Measurements from ENCODE around the gene NAALADL2.

DNA sequence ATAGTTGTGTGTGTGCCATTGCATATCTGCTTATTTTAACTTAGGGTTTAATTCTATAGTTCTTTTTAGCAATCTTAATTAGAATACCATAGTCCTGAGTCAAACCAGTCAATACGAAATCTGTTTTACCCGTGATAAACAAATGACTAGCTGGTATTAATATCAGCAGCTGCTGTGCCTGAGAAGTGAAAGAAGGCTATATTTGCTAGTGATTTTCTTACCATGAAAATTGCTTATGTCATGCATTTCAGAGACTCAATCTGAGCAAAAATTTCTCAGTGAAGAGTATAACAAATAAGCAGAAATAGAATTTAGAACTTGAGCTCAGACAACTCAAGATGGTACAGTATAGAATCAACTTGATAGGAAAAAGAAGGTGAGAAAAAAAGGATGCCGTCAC is 820.4 kb downstream of the NAALADL2 start:
- TF ChIP-seq, protein P1, sequence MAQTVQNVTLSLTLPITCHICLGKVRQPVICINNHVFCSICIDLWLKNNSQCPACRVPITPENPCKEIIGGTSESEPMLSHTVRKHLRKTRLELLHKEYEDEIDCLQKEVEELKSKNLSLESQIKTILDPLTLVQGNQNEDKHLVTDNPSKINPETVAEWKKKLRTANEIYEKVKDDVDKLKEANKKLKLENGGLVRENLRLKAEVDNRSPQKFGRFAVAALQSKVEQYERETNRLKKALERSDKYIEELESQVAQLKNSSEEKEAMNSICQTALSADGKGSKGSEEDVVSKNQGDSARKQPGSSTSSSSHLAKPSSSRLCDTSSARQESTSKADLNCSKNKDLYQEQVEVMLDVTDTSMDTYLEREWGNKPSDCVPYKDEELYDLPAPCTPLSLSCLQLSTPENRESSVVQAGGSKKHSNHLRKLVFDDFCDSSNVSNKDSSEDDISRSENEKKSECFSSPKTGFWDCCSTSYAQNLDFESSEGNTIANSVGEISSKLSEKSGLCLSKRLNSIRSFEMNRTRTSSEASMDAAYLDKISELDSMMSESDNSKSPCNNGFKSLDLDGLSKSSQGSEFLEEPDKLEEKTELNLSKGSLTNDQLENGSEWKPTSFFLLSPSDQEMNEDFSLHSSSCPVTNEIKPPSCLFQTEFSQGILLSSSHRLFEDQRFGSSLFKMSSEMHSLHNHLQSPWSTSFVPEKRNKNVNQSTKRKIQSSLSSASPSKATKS (CRISPR knock-in tag; IDR thresholded peaks at IDR 0.05) = no peak
- TF ChIP-seq, protein P2, sequence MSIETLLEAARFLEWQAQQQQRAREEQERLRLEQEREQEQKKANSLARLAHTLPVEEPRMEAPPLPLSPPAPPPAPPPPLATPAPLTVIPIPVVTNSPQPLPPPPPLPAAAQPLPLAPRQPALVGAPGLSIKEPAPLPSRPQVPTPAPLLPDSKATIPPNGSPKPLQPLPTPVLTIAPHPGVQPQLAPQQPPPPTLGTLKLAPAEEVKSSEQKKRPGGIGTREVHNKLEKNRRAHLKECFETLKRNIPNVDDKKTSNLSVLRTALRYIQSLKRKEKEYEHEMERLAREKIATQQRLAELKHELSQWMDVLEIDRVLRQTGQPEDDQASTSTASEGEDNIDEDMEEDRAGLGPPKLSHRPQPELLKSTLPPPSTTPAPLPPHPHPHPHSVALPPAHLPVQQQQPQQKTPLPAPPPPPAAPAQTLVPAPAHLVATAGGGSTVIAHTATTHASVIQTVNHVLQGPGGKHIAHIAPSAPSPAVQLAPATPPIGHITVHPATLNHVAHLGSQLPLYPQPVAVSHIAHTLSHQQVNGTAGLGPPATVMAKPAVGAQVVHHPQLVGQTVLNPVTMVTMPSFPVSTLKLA (IDR thresholded peaks at IDR 0.05) = no peak
- TF ChIP-seq ZFP36 (IDR thresholded peaks at IDR 0.05; ENCODE audit: borderline replicate concordance, low read depth, low read length, partially characterized antibody) (no peak), EZH2 (conservative IDR thresholded peaks at IDR 0.05; ENCODE audit: low read depth, low read length) (no peak), ZNF232 (CRISPR knock-in tag; IDR thresholded peaks at IDR 0.05; ENCODE audit: borderline replicate concordance) (no peak), RFX5 (IDR thresholded peaks at IDR 0.05; ENCODE audit: low read depth, low read length) (no peak), CREM (IDR thresholded peaks at IDR 0.05) (no peak), CREM (CRISPR knock-in tag; IDR thresholded peaks at IDR 0.05) (no peak), ZNF224 (CRISPR knock-in tag; IDR thresholded peaks at IDR 0.05) (no peak)
